Calu3 (cell line): ENCODE data around the gene EBNA1BP2. TPM values are rescaled to one million over a fixed set of nuclear protein-coding genes. Genes with fewer than 3 reads are reported as not detected.

ENCODE experiments used
- Bru-seq: library from RNA; stranded (reverse); fragments of 400-500 nt; gene quantifications from one replicate; lab custom pipeline; 2021; lab: Mats Ljungman, UMichigan
- BruChase-seq, 2 experiments: library from RNA; stranded (reverse); fragments of 400-500 nt; gene quantifications; one replicate each; lab custom pipeline; 2021; lab: Mats Ljungman, UMichigan
- BruUV-seq: library from RNA; stranded (reverse); fragments of 400-500 nt; replicated peaks from 2 replicates; lab custom pipeline; 2021; lab: Mats Ljungman, UMichigan
- CTCF ChIA-PET: fragments of 300-600 bp; sonication (Branson Sonifier 250); formaldehyde crosslinking; loops from one replicate; lab custom pipeline; 2022; ENCODE audit warnings: antibody characterized with exemption; lab: Charles Lee
- DNase-seq: peaks from one replicate; pipeline ENCODE4 v3.0.0; 2022
- H3K27ac Mint-ChIP-seq: one replicate; pipeline ENCODE4 v1.8.0; 2022; ENCODE audit warnings: mixed read lengths; ENCODE audit not compliant: unreplicated experiment
- H3K27me3 Mint-ChIP-seq: one replicate; pipeline ENCODE4 v1.8.0; 2022; ENCODE audit warnings: mixed read lengths; ENCODE audit not compliant: unreplicated experiment
- H3K36me3 Mint-ChIP-seq: one replicate; pipeline ENCODE4 v1.8.0; 2022; ENCODE audit warnings: mild to moderate bottlenecking, moderate library complexity, mixed read lengths; ENCODE audit not compliant: insufficient read depth, unreplicated experiment
- H3K4me1 Mint-ChIP-seq: one replicate; pipeline ENCODE4 v1.8.0; 2022; ENCODE audit warnings: mild to moderate bottlenecking, low read depth, mixed read lengths; ENCODE audit not compliant: unreplicated experiment
- H3K4me3 Mint-ChIP-seq: one replicate; pipeline ENCODE4 v1.8.0; 2022; ENCODE audit warnings: mild to moderate bottlenecking, low read depth, moderate library complexity, mixed read lengths; ENCODE audit not compliant: unreplicated experiment
- H3K9me3 Mint-ChIP-seq: one replicate; pipeline ENCODE4 v1.8.0; 2022; ENCODE audit warnings: low read depth, mixed read lengths; ENCODE audit not compliant: unreplicated experiment
- CTCF ChIP-seq: fragments of 200-600 bp; IDR thresholded peaks from one replicate; pipeline ENCODE4 v1.8.0; 2022; ENCODE audit warnings: antibody characterized with exemption; ENCODE audit not compliant: unreplicated experiment
- intact Hi-C: fragments of 100-400 bp; cut with micrococcal nuclease; formaldehyde crosslinking; loops from one replicate; pipeline ENCODE4 v1.10.0; 2022; ENCODE audit not compliant: unreplicated experiment
- long read RNA-seq: library from polyadenylated mRNA; stranded (forward); transcript quantifications from one replicate; pipeline ENCODE4 v2.0.0, GENCODE V29; 2022
- total RNA-seq: library from RNA; stranded (reverse); gene quantifications from 2 replicates; pipeline ENCODE4 v1.2.3, GENCODE V29; 2022

EBNA1BP2 gene
- total RNA-seq = 128 and 132 TPM in 2 replicates
- Bru-seq, nascent RNA = percentile 93 among the genes with signal in this experiment
- percentile 96 among the genes with signal in this experiment for BruChase-seq, experiment 1, labeled RNA remaining after a 6-hour chase
- BruChase-seq, experiment 2, labeled RNA remaining after a 2-hour chase = percentile 87 among the genes with signal in this experiment
- long read RNA-seq, transcript EBNA1BP2-201 (9 exons, 1,322 nt) = major isoform, 377 of 413 reads
- long read RNA-seq, partial matches to known transcripts = 16 of 413 reads
- long read RNA-seq, other reads (novel, unspliced or antisense) = 20 of 413 reads

GRCh38 chr1:43171876-43172526 lies at the start of gene EBNA1BP2, which contains the start of gene CFAP57:
TSS of gene EBNA1BP2 (minus strand) at chr1:43172290. CDS start at chr1:43172118, 172 bp downstream.
TSS of gene CFAP57 (plus strand) at chr1:43172330. CDS start at chr1:43172754, 424 bp downstream.
- peaks cover 53% of the 10 kb centered on the region for H3K36me3 Mint-ChIP-seq
- TF ChIP-seq CTCF = no peak
- peak within 1 kb of the TSS; percentile 89 for H3K27ac Mint-ChIP-seq
- intact Hi-C loops = loop anchor here (2.0 kb wide), 1 partner anchor 35 kb away; no protein-coding TSS in a partner anchor
- DNase-seq = peak; percentile 86
- peaks cover 8% of the 10 kb centered on the region for H3K4me1 Mint-ChIP-seq
- H3K27me3 Mint-ChIP-seq = peaks cover 7% of the 10 kb centered on the region
- peak within 1 kb of the TSS; percentile 95 for H3K4me3 Mint-ChIP-seq
- no peaks in the 10 kb centered on the region for H3K9me3 Mint-ChIP-seq
- CTCF ChIA-PET = interaction anchor here (0.6 to 0.7 kb wide), 3 partner anchors 11 to 853 kb away, joined by 4 read pairs; no protein-coding TSS in a partner anchor
- no TSS peak for BruUV-seq

GRCh38 chr1:43221797-43222196 lies 49.7 kb upstream of the EBNA1BP2 start:
- Mint-ChIP-seq H3K27me3 (no peaks in the 10 kb centered on the region), H3K36me3 (peaks cover 10% of the 10 kb centered on the region), H3K4me1 (peaks cover 8% of the 10 kb centered on the region), H3K27ac (no peak overlapping the region), H3K9me3 (no peaks in the 10 kb centered on the region), H3K4me3 (no peak overlapping the region)
- no peak for DNase-seq
- CTCF ChIA-PET = no interaction called here
- intact Hi-C loops = no loop called here
- BruUV-seq = no TSS peak
- TF ChIP-seq CTCF = no peak

- no peak overlapping the region for H3K27ac Mint-ChIP-seq
- H3K36me3 Mint-ChIP-seq = peaks cover 7% of the 10 kb centered on the region
- BruUV-seq = no TSS peak
- CTCF ChIA-PET = no interaction called here
- TF ChIP-seq CTCF = no peak
- H3K4me1 Mint-ChIP-seq = peaks cover 7% of the 10 kb centered on the region
- H3K4me3 Mint-ChIP-seq = no peak overlapping the region
- no peaks in the 10 kb centered on the region for H3K27me3 Mint-ChIP-seq
- H3K9me3 Mint-ChIP-seq = no peaks in the 10 kb centered on the region
- intact Hi-C loops = no loop called here
- no peak for DNase-seq
Observed at GRCh38 chr1:43220905-43221778, 49.1 kb upstream of the EBNA1BP2 start.

GRCh38 chr1:43217747-43218146 lies 45.7 kb upstream of the EBNA1BP2 start:
- CTCF ChIA-PET = no interaction called here
- no peaks in the 10 kb centered on the region for H3K36me3 Mint-ChIP-seq

More at GRCh38 chr1:43217747-43218146, 45.7 kb upstream of the EBNA1BP2 start:
- no peaks in the 10 kb centered on the region for H3K4me1 Mint-ChIP-seq
- no peaks in the 10 kb centered on the region for H3K27me3 Mint-ChIP-seq
- H3K9me3 Mint-ChIP-seq = no peaks in the 10 kb centered on the region
- BruUV-seq = no TSS peak
- intact Hi-C loops = no loop called here
- no peak for TF ChIP-seq CTCF
- H3K4me3 Mint-ChIP-seq = no peak overlapping the region
- no peak for DNase-seq
- H3K27ac Mint-ChIP-seq = no peak overlapping the region
